Measurements from ENCODE around the gene FOXP1. TPM values are rescaled to one million over a fixed set of nuclear protein-coding genes. Genes with fewer than 3 reads are reported as not detected.
A peak's percentile ranks its signal among the peaks of the same experiment; 100 is the strongest.

The FOXP1 gene
- total RNA-seq, 2 experiments from 2014 or later = 120 to 122 TPM

DNA sequence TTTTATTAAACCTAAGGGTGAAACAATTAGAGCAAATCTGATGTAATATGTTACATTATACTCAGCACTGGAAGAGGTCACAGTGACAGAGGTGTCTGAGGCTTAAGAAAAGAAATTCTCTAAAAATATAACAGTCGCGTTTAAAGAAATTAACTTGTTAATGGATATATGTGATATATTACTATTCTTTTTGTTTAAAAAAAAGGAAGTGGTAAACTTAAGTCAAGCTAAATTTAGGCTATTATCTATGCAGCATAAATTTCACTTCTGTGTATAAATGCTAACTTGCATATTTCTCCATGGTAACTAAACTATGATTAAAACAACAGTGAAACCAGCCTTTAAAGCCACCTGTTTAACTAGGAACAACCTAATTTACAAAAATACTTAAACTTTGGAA, 191.3 kb downstream of the FOXP1 start:
- Mint-ChIP-seq H3K9me3 (ENCODE audit: insufficient read depth) (no peaks in the 10 kb centered on the region), H3K27ac (no peak overlapping the region), H3K36me3 (ENCODE audit: low read depth) (peaks cover 6% of the 10 kb centered on the region), H3K4me3 (no peak overlapping the region), H3K27me3 (ENCODE audit: low read depth) (no peaks in the 10 kb centered on the region), H3K4me1 (ENCODE audit: low read depth) (peaks cover 56% of the 10 kb centered on the region)
- ChIA-PET CTCF (interaction anchor here (1.8 to 2.0 kb wide), 2 partner anchors 15 to 20 kb away, joined by 5 read pairs; no protein-coding TSS in a partner anchor), POLR2A (interaction anchor here (0.9 to 1.0 kb wide), 2 partner anchors 30 to 32 kb away, joined by 3 read pairs; no protein-coding TSS in a partner anchor)
- DNase-seq (no peak), ATAC-seq (peak; percentile 38)

DNA sequence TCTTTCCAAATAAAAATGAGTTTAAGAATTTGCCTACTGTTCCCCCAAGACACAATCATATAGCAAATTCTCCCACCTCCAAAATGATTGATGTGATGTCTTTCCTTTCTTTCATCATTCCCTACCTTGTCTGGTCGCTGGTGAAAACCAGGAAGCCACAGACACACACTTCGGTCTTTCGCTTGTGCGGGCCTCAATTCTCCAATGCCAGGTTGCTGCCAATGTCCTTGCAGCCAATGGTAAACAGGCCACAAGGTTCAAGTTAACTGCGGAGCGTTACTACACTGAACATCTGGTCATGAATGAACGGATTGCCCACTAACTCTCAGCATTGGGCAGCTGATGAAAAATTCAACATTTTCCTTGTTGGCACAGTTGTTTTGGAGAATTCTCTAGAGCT, 192.2 kb downstream of the FOXP1 start:
- H3K4me3 Mint-ChIP-seq = peak overlapping the region; percentile 75
- H3K4me1 Mint-ChIP-seq (ENCODE audit: low read depth) = peaks cover 57% of the 10 kb centered on the region
- H3K9me3 Mint-ChIP-seq (ENCODE audit: insufficient read depth) = no peaks in the 10 kb centered on the region
- H3K27ac Mint-ChIP-seq = peak overlapping the region; percentile 92
- ATAC-seq (no peak), DNase-seq (no peak)
- ChIA-PET POLR2A (interaction anchor here (1.0 kb wide), 1 partner anchor 90 kb away, joined by 3 read pairs; no protein-coding TSS in a partner anchor), CTCF (interaction anchor here (1.8 to 2.0 kb wide), 3 partner anchors 14 to 26 kb away, joined by 5 to 7 read pairs (median 5); no protein-coding TSS in a partner anchor)
- H3K27me3 Mint-ChIP-seq (ENCODE audit: low read depth) = no peaks in the 10 kb centered on the region
- H3K36me3 Mint-ChIP-seq (ENCODE audit: low read depth) = peaks cover 6% of the 10 kb centered on the region

DNA sequence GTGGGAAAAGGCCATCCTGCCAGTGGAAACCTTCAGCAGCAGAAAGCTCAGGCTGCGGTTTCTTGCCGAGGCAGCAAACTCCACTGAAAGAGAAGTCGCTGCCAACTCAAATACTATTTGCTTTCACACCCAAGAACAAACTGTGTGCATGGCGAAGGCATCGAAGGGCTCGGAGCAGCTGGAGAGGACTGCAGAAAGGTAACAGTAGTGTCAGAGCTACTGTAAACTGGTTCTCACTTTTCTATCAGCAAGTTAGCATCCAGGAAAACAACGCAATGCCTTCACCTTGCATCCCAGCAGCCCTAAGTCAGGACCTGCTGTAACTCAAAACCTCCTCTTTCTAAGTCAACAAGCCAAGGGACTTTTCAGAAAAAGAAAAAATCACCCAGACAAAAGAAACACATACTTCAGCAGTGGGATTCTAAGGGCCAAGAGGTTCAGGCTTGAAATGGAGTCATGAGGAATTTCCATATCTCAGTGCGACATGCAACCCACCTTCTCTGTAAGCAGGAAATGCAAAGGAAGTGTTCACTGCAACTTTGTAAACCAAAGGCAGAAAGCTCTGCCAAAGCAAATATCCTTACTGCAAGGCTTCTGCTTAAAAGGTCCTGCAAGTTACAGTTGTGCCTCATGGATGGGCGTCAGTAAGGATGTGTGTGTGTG, 193.5 kb downstream of the FOXP1 start:
- no peaks in the 10 kb centered on the region for H3K9me3 Mint-ChIP-seq (ENCODE audit: insufficient read depth)
- POLR2A ChIA-PET = interaction anchor here (0.6 to 1.6 kb wide), 6 partner anchors 8 to 361 kb away, joined by 3 to 7 read pairs (median 5); no protein-coding TSS in a partner anchor
- peak; percentile 48 for ATAC-seq

DNA sequence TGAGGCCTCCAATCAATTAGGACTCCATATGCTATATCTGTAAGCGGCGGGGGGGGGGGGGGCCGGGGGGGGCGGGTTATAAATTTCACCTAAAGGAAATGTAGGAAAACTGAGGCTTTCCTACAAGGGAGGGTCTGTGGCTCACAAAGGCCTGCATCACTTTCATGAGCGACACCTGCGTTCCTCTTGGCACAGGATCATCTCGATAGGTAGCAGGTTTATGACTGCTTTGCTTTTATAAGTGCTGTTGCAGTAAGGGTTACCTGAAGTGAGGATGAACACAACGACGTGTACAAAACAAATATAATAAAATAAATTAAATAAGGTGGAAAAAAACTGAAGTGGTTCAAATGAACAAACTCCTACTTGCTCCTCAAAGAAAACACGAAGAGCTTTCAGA, 194.3 kb downstream of the FOXP1 start:
- H3K36me3 Mint-ChIP-seq (ENCODE audit: low read depth) = peaks cover 4% of the 10 kb centered on the region
- H3K27ac Mint-ChIP-seq = no peak overlapping the region
- ChIA-PET POLR2A (interaction anchor here (1.5 to 1.6 kb wide), 4 partner anchors 9 to 66 kb away, joined by 3 to 7 read pairs (median 5); no protein-coding TSS in a partner anchor), CTCF (interaction anchor here (0.9 to 4.0 kb wide), 7 partner anchors 9 to 122 kb away, joined by 3 to 18 read pairs (median 4); no protein-coding TSS in a partner anchor)
- ATAC-seq (no peak), DNase-seq (no peak)
- no peak overlapping the region for H3K4me3 Mint-ChIP-seq
- no peaks in the 10 kb centered on the region for H3K27me3 Mint-ChIP-seq (ENCODE audit: low read depth)
- H3K4me1 Mint-ChIP-seq (ENCODE audit: low read depth) = peaks cover 69% of the 10 kb centered on the region
- no peaks in the 10 kb centered on the region for H3K9me3 Mint-ChIP-seq (ENCODE audit: insufficient read depth)

More for the DNA sequence above, 193.5 kb downstream of the FOXP1 start:
- DNase-seq = peak; percentile 49
- H3K4me1 Mint-ChIP-seq (ENCODE audit: low read depth) = peaks cover 61% of the 10 kb centered on the region
- CTCF ChIA-PET = interaction anchor here (0.9 to 4.0 kb wide), 9 partner anchors 8 to 121 kb away, joined by 3 to 18 read pairs (median 4); no protein-coding TSS in a partner anchor
- H3K4me3 Mint-ChIP-seq = peak overlapping the region; percentile 75
- H3K27me3 Mint-ChIP-seq (ENCODE audit: low read depth) = no peaks in the 10 kb centered on the region
- H3K36me3 Mint-ChIP-seq (ENCODE audit: low read depth) = peaks cover 4% of the 10 kb centered on the region
- H3K27ac Mint-ChIP-seq = peak overlapping the region; percentile 92

DNA sequence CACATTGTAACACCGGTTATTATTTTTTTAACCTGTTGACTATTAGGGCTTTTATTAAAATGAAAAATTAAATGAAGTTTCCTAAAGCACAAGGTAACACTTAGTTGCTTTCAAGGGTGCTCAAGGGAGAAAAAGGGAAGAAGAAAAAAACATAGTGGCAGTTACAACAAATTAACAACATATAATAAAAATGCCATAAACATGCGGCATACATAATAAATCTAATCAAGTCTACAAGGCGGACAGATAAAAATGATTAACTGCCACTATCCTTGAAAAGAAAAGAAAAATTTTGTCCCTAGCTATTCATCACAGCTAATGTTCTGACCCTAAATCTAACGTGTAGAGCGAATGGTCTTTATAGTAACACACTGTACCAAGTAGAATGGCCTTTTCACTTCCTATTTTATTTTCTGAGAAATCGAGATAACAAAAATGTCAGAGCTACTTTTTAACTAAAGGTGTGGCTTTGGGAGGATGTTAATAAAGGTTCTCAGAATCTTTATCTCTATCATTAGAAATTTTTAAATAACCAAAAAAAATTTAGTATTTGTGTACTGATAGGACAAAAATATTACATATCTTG, 194.9 kb downstream of the FOXP1 start:
- Mint-ChIP-seq H3K36me3 (ENCODE audit: low read depth) (peaks cover 4% of the 10 kb centered on the region), H3K27ac (peak overlapping the region; percentile 32), H3K4me3 (no peak overlapping the region), H3K4me1 (ENCODE audit: low read depth) (peaks cover 71% of the 10 kb centered on the region), H3K9me3 (ENCODE audit: insufficient read depth) (no peaks in the 10 kb centered on the region), H3K27me3 (ENCODE audit: low read depth) (no peaks in the 10 kb centered on the region)
- DNase-seq (no peak), ATAC-seq (no peak)
- POLR2A ChIA-PET = no interaction called here
- CTCF ChIA-PET = interaction anchor here (1.1 to 4.0 kb wide), 5 partner anchors 10 to 67 kb away, joined by 3 to 18 read pairs (median 4); no protein-coding TSS in a partner anchor

DNA sequence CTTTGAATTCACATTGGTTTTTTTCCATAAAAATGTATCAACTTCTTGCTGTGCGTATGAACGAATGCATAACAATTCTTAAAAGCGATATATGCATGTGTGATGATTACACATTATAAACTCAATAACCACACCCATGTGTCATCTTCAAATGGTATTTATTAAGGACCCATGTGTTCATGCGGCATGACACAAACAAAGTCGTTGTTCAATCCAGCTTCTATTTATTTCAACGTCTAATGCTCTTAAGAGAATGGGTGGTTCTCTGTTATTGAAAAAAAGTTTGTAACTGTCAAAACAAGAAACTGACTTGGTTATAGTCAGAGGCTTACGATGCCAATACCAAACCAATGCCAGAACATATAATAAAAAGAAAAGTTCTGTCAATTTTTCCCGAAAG, 195.9 kb downstream of the FOXP1 start:
- Mint-ChIP-seq H3K4me3 (no peak overlapping the region), H3K36me3 (ENCODE audit: low read depth) (peaks cover 7% of the 10 kb centered on the region), H3K27ac (no peak overlapping the region), H3K4me1 (ENCODE audit: low read depth) (peaks cover 77% of the 10 kb centered on the region), H3K27me3 (ENCODE audit: low read depth) (no peaks in the 10 kb centered on the region), H3K9me3 (ENCODE audit: insufficient read depth) (no peaks in the 10 kb centered on the region)
- POLR2A ChIA-PET = interaction anchor here (1.2 kb wide), 1 partner anchor 196 kb away, joined by 3 read pairs; the partner anchor contains the start of gene FOXP1
- DNase-seq = no peak
- no peak for ATAC-seq
- CTCF ChIA-PET = interaction anchor here (1.0 to 4.0 kb wide), 5 partner anchors 11 to 104 kb away, joined by 3 to 18 read pairs (median 4); no protein-coding TSS in a partner anchor

DNA sequence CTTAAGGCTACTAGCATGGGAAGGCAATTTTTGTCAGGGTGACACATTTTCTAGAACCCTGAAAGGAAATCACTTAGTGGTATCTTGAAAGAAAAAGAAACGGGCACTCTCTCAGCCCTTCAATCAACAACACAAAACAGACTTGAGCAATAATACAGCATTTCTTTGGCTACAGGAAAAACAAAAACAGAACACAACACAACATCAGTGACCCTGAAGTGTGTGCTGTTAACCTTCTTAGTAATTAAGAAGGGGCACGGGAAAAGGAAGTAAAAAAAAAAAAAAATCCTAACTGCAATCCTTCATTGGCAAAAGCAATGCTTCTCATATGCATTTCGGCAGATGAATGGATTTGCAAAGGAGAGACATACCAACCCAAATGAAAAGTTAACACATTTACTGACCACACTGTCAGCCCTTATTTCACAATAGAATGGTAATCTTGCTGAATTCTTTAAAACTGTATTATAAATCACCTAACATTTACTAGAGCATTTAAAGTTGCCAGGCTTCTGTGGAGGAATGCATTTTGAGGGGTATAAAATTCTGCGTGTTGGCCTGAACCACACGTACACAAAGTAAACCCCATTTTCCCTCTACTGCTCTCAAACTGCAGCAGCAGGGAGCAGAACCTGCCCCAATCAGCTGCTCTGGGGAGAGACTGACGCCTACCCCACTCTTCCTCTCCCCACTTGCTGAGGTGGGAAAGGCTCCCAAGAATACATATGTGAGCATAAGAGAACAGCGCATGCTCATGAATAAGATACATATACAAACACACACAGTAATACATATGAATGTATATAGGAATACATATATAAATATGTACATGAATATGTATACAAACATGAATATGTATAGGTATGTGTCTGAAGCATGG, 198.5 kb downstream of the FOXP1 start:
- Mint-ChIP-seq H3K27me3 (ENCODE audit: low read depth) (no peaks in the 10 kb centered on the region), H3K27ac (peak overlapping the region; percentile 86), H3K36me3 (ENCODE audit: low read depth) (peaks cover 6% of the 10 kb centered on the region), H3K9me3 (ENCODE audit: insufficient read depth) (no peaks in the 10 kb centered on the region), H3K4me3 (peak overlapping the region; percentile 50), H3K4me1 (ENCODE audit: low read depth) (peaks cover 58% of the 10 kb centered on the region)
- DNase-seq = no peak
- CTCF ChIA-PET = interaction anchor here (0.7 to 2.2 kb wide), 6 partner anchors 10 to 326 kb away, joined by 3 to 24 read pairs (median 6); no protein-coding TSS in a partner anchor
- POLR2A ChIA-PET = interaction anchor here (1.1 to 1.6 kb wide), 3 partner anchors 10 to 70 kb away, joined by 3 to 4 read pairs (median 3); no protein-coding TSS in a partner anchor
- ATAC-seq = peak; percentile 30

DNA sequence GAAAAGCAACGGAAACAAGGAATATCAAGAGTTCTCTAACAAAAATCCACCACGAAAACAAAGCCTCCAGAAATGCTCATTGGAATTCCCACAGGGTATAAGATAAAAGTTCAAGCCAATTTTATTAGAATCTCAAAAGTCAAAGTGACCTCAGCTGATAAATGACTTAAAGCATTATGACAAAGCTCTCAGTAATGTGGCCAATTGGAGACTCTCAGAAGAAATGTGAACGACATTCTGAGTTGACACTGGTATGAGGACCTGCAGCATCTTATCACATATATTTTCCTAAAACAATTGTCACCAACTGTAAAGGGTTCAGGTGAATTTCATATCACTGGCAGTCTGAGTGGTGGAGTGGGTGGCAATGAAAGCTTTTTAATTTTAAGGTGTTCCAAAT, 199.1 kb downstream of the FOXP1 start:
- H3K36me3 Mint-ChIP-seq (ENCODE audit: low read depth) = peaks cover 6% of the 10 kb centered on the region
- POLR2A ChIA-PET = interaction anchor here (0.6 to 1.6 kb wide), 4 partner anchors 9 to 74 kb away, joined by 3 to 4 read pairs (median 4); no protein-coding TSS in a partner anchor
- peak overlapping the region; percentile 50 for H3K4me3 Mint-ChIP-seq
- ATAC-seq (peak; percentile 20), DNase-seq (no peak)
- peaks cover 57% of the 10 kb centered on the region for H3K4me1 Mint-ChIP-seq (ENCODE audit: low read depth)
- H3K27ac Mint-ChIP-seq = peak overlapping the region; percentile 86
- H3K27me3 Mint-ChIP-seq (ENCODE audit: low read depth) = no peaks in the 10 kb centered on the region
- CTCF ChIA-PET = interaction anchor here (0.7 to 2.2 kb wide), 7 partner anchors 9 to 325 kb away, joined by 3 to 24 read pairs (median 6); no protein-coding TSS in a partner anchor
- no peaks in the 10 kb centered on the region for H3K9me3 Mint-ChIP-seq (ENCODE audit: insufficient read depth)

DNA sequence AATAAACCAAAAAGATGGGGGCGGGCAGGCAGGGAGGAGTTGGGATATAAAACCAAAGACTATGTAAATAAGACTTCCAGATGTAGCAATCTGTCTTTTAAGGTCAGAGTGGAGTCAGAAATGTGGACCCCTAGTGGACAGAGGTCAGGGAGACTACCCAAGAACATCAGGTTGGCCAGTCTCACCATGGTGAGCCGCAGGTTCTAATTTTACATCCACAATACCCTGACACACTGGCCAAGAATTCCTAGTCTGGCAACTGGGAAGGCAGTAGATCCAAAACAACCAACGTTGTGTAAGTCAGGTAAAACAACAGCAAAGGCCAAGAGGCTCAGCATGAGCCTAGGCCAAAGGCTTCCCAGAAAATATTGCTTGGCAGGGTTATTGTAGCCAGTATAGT, 203.4 kb downstream of the FOXP1 start:
- Mint-ChIP-seq H3K4me1 (ENCODE audit: low read depth) (peaks cover 40% of the 10 kb centered on the region), H3K27ac (no peak overlapping the region), H3K4me3 (no peak overlapping the region), H3K9me3 (ENCODE audit: insufficient read depth) (no peaks in the 10 kb centered on the region), H3K36me3 (ENCODE audit: low read depth) (peaks cover 7% of the 10 kb centered on the region), H3K27me3 (ENCODE audit: low read depth) (no peaks in the 10 kb centered on the region)
- ATAC-seq (no peak), DNase-seq (no peak)
- POLR2A ChIA-PET = no interaction called here
- CTCF ChIA-PET = interaction anchor here (1.2 kb wide), 1 partner anchor 63 kb away, joined by 3 read pairs; no protein-coding TSS in a partner anchor

DNA sequence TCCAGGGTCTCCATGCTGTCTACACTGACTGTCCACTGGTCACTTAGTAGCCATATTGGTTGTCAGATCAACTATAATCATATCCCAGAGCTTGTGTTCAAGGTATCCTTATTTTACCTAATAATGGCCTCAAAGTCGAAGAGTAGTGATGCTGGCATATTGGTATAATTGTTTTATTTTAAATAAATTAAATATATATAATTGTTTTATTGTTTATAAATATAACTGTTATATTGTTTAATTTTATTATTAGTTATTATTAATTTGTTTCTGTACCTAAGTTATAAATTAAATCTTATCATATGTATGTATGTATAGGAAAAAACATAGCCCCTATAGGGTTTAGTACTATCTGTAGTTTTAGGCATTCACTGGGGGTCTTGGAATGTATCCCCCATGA, 205.0 kb downstream of the FOXP1 start:
- ATAC-seq (no peak), DNase-seq (no peak)
- no peaks in the 10 kb centered on the region for H3K27me3 Mint-ChIP-seq (ENCODE audit: low read depth)
- H3K9me3 Mint-ChIP-seq (ENCODE audit: insufficient read depth) = no peaks in the 10 kb centered on the region
- H3K27ac Mint-ChIP-seq = no peak overlapping the region
- CTCF ChIA-PET = no interaction called here
- H3K4me1 Mint-ChIP-seq (ENCODE audit: low read depth) = peaks cover 30% of the 10 kb centered on the region
- POLR2A ChIA-PET = no interaction called here
- peaks cover 8% of the 10 kb centered on the region for H3K36me3 Mint-ChIP-seq (ENCODE audit: low read depth)
- H3K4me3 Mint-ChIP-seq = no peak overlapping the region

DNA sequence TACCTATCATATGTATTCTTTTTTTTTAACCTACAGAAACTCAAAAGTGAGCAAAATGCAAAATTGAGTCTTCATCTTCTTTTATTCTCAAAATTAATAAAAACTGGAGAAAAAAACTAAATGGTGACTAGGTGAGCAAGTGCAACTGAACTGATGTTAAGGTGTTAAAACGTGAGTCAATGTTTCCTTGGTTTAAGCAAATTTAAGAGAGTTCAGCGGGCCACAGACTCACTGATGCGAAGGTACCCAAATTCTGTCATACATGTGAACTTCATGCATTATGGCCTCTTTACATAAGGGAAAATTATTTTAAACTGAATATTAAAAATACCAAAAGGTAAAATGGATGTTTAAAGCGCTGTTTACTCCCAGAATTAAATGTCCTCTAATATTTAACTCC, 206.6 kb downstream of the FOXP1 start:
- Mint-ChIP-seq H3K4me3 (no peak overlapping the region), H3K36me3 (ENCODE audit: low read depth) (peaks cover 6% of the 10 kb centered on the region), H3K4me1 (ENCODE audit: low read depth) (peaks cover 33% of the 10 kb centered on the region), H3K27me3 (ENCODE audit: low read depth) (no peaks in the 10 kb centered on the region), H3K9me3 (ENCODE audit: insufficient read depth) (no peaks in the 10 kb centered on the region), H3K27ac (no peak overlapping the region)
- DNase-seq (no peak), ATAC-seq (no peak)
- CTCF ChIA-PET = interaction anchor here (1.2 to 1.4 kb wide), 2 partner anchors 14 to 21 kb away, joined by 3 to 5 read pairs; no protein-coding TSS in a partner anchor
- POLR2A ChIA-PET = no interaction called here
